ENCODE results near the gene EPHA3.

EPHA3 gene

GRCh38 chr3:89217148-89217685, 109.8 kb downstream of the EPHA3 start:
- Mint-ChIP-seq H3K4me1 (peaks cover 8% of the 10 kb centered on the region), H3K9me3 (peaks cover 5% of the 10 kb centered on the region), H3K27ac (peak overlapping the region; percentile 26), H3K27me3 (ENCODE audit: low read depth, poor library complexity) (peaks cover 7% of the 10 kb centered on the region), H3K36me3 (ENCODE audit: low read depth) (no peaks in the 10 kb centered on the region), H3K4me3 (no peak overlapping the region)
- no peak for DNase-seq
- TF ChIP-seq CTCF (IDR thresholded peaks at IDR 0.05), result no peak

- H3K4me1 Mint-ChIP-seq, result peaks cover 8% of the 10 kb centered on the region
- peaks cover 5% of the 10 kb centered on the region for H3K9me3 Mint-ChIP-seq
- no peak overlapping the region for H3K27ac Mint-ChIP-seq
- DNase-seq, result no peak
- no peak for TF ChIP-seq CTCF (IDR thresholded peaks at IDR 0.05)
- H3K27me3 Mint-ChIP-seq (ENCODE audit: low read depth, poor library complexity), result no peaks in the 10 kb centered on the region
- H3K36me3 Mint-ChIP-seq (ENCODE audit: low read depth), result no peaks in the 10 kb centered on the region
- no peak overlapping the region for H3K4me3 Mint-ChIP-seq
Measured at GRCh38 chr3:89221924-89222323, 114.5 kb downstream of the EPHA3 start.

- H3K4me1 Mint-ChIP-seq, result peaks cover 6% of the 10 kb centered on the region
- TF ChIP-seq CTCF (IDR thresholded peaks at IDR 0.05), result no peak
- no peaks in the 10 kb centered on the region for H3K36me3 Mint-ChIP-seq (ENCODE audit: low read depth)
- H3K27ac Mint-ChIP-seq, result no peak overlapping the region
- H3K4me3 Mint-ChIP-seq, result no peak overlapping the region
- H3K9me3 Mint-ChIP-seq, result peaks cover 5% of the 10 kb centered on the region
- DNase-seq, result no peak
- H3K27me3 Mint-ChIP-seq (ENCODE audit: low read depth, poor library complexity), result no peaks in the 10 kb centered on the region
Measured at GRCh38 chr3:89223188-89223587, 115.8 kb downstream of the EPHA3 start.

- H3K27ac Mint-ChIP-seq, result no peak overlapping the region
- peaks cover 14% of the 10 kb centered on the region for H3K4me1 Mint-ChIP-seq
- H3K27me3 Mint-ChIP-seq (ENCODE audit: low read depth, poor library complexity), result no peaks in the 10 kb centered on the region
- TF ChIP-seq CTCF (IDR thresholded peaks at IDR 0.05), result no peak
- H3K4me3 Mint-ChIP-seq, result no peak overlapping the region
- no peak for DNase-seq
- no peaks in the 10 kb centered on the region for H3K36me3 Mint-ChIP-seq (ENCODE audit: low read depth)
- no peaks in the 10 kb centered on the region for H3K9me3 Mint-ChIP-seq
Measured at GRCh38 chr3:89227218-89227617, 119.8 kb downstream of the EPHA3 start.

GRCh38 chr3:89227634-89228033, 120.2 kb downstream of the EPHA3 start:
- peaks cover 15% of the 10 kb centered on the region for H3K4me1 Mint-ChIP-seq
- no peak overlapping the region for H3K4me3 Mint-ChIP-seq
- H3K27me3 Mint-ChIP-seq (ENCODE audit: low read depth, poor library complexity), result no peaks in the 10 kb centered on the region
- no peak for DNase-seq
- no peak overlapping the region for H3K27ac Mint-ChIP-seq
- H3K9me3 Mint-ChIP-seq, result no peaks in the 10 kb centered on the region
- H3K36me3 Mint-ChIP-seq (ENCODE audit: low read depth), result no peaks in the 10 kb centered on the region
- no peak for TF ChIP-seq CTCF (IDR thresholded peaks at IDR 0.05)

GRCh38 chr3:89232155-89232554, 124.7 kb downstream of the EPHA3 start:
- Mint-ChIP-seq H3K4me3 (no peak overlapping the region), H3K27me3 (ENCODE audit: low read depth, poor library complexity) (no peaks in the 10 kb centered on the region), H3K36me3 (ENCODE audit: low read depth) (no peaks in the 10 kb centered on the region), H3K4me1 (peaks cover 17% of the 10 kb centered on the region), H3K27ac (peak overlapping the region; percentile 82), H3K9me3 (no peaks in the 10 kb centered on the region)
- TF ChIP-seq CTCF (IDR thresholded peaks at IDR 0.05), result no peak
- DNase-seq, result no peak
